Heart right ventricle (tissue), 16 donors: Measurements from ENCODE around the gene MAGEA9B. TPM values are rescaled to one million over a fixed set of nuclear protein-coding genes. Genes with fewer than 3 reads are reported as not detected.
A peak's percentile ranks its signal among the peaks of the same experiment; 100 is the strongest.
"Not testable (repeated sequence)": the region's sequence is repeated elsewhere in the genome, so short reads cannot be mapped to it uniquely, and the experiment has no call there.

ENCODE experiments used
- ATAC-seq, 8 donors: fragments of 200-7000 bp; cut with Tn5 transposase; one replicate each; pipeline ENCODE4 v1.9.1; 2020; ENCODE audit warnings: mild to moderate bottlenecking in 8 of 8, moderate library complexity in 8 of 8, moderate number of reproducible peaks in 1 of 8
- DNase-seq, 2 donors: peaks; one replicate each; pipeline ENCODE4 v3.0.0-alpha.2; 2020
- H3K27ac ChIP-seq, 10 donors: fragments of 200-600 bp; sonication (generic) in 2 of 10; one replicate each; pipeline versions ENCODE4 v1.5.0 to v1.8.0; 2020 to 2022; ENCODE audit warnings: mild to moderate bottlenecking in 3 of 10
- H3K27me3 ChIP-seq, 7 donors: fragments of 200-600 bp; one replicate each; pipeline ENCODE4 v1.8.0; 2021 to 2022; ENCODE audit warnings: mild to moderate bottlenecking in 2 of 7
- H3K36me3 ChIP-seq, 9 donors: fragments of 200-600 bp; sonication (generic) in 1 of 9; one replicate each; pipeline versions ENCODE4 v1.5.0 to v1.8.0; 2020 to 2022; ENCODE audit warnings: mild to moderate bottlenecking in 2 of 9
- H3K4me1 ChIP-seq, 9 donors: fragments of 200-600 bp; sonication (generic) in 1 of 9; one replicate each; pipeline versions ENCODE4 v1.5.0 to v1.8.0; 2020 to 2022; ENCODE audit warnings: mild to moderate bottlenecking in 4 of 9
- H3K4me3 ChIP-seq, 10 donors: fragments of 200-600 bp; sonication (generic) in 2 of 10; one replicate each; pipeline versions ENCODE4 v1.5.0 to v1.8.0; 2020 to 2022; ENCODE audit warnings: mild to moderate bottlenecking in 7 of 10, moderate library complexity in 2 of 10
- H3K9me3 ChIP-seq, 11 donors: fragments of 200-600 bp in 10 of 11; sonication (generic) in 2 of 11; one replicate each; pipeline versions ENCODE4 v1.5.0 to v1.8.0; 2013 to 2022; ENCODE audit warnings: mild to moderate bottlenecking in 2 of 11, control low read depth in 1 of 11, moderate library complexity in 1 of 11
- WGBS, 2 donors: extraction: QIAGEN DNeasy Blood & Tissue Kit; methylation state at CpG; one replicate each; pipeline ENCODE4 v1.1.7; 2013; ENCODE audit warnings: inconsistent platforms in 1 of 2; 5-methylcytosine and 5-hydroxymethylcytosine counted together
- intact Hi-C, 10 donors: fragments of 100-400 bp; cut with DNase I; formaldehyde crosslinking; loops; one replicate each; pipeline versions ENCODE4 v1.11.1 to v1.14.2; 2022
- long read RNA-seq, 3 donors: library from polyadenylated mRNA; unstranded; transcript quantifications; one replicate each; pipeline ENCODE4 v2.0.0, GENCODE V29; 2020 to 2021
- polyA plus RNA-seq, 2 donors: library from polyadenylated mRNA; stranded (reverse); fragments of 200-250 nt; gene quantifications; one replicate each; pipeline ENCODE4 v1.2.3, GENCODE V29; 2013
- total RNA-seq, 10 donors: library from RNA; stranded (reverse); fragmentation: NEBNext Ultra II Directional in 3 of 10; extraction: Animal tissue kit (Norgen Biotek cat#: 25700) in 3 of 10; gene quantifications; one replicate each; pipeline versions ENCODE4 v1.2.1 to v1.2.4, GENCODE V29; 2021 to 2023
- TF ChIP-seq, protein P1 (sequence below), 9 donors: fragments of 200-600 bp; sonication (generic) in 2 of 9; IDR thresholded peaks; one replicate each; pipeline versions ENCODE4 v1.5.0 to v1.8.0; 2021 to 2022; ENCODE audit warnings: antibody characterized with exemption in 9 of 9, mild to moderate bottlenecking in 5 of 9, moderate library complexity in 1 of 9
- donor health status: Arrhythmogenic right ventricular cardiomyopathy.
- donor health status: ischemic (EF 13 %, LVEDD 7.1; RV severe dilation, severe dysfunction).
- donor health status: healthy with polysubstance abuse.
- donor health status: DM: no; HTN: yes; CAD: no.
- donor health status: DM: no; HTN: no; CAD: no.
- donor health status: ischemic (EF 25% LVEDD 6.9; RV normal size, moderate dysfunction).
- donor health status: ischemic (EF 25% LVEDD 5.7; RV mildly dilated, moderate dysfunction).
- donor health status: healthy.
- donor health status: DM: yes; HTN: yes; CAD: no.
- donor health status: Ischemic cardiomyopathy.
- donor health status: ischemic (EF 35%, LVEDD 5.7; RV mildly dilated, moderate dysfunction).
- donor health status: nonischemic (EF 11% LVEDD 7.7; RV severe dilation, severe dysfunction).
- donor health status: DM: yes; HTN: yes; CAD: no.
- donor health status: PGD.
- donor health status: ischemic (EF 29% LVEDD 5.4; RV normal size, mild dysfunction).
- donor health status: nonischemic (EF 23%, LVEDD 6.1; RV moderate dilation, normal function).

MAGEA9B gene, protein sequence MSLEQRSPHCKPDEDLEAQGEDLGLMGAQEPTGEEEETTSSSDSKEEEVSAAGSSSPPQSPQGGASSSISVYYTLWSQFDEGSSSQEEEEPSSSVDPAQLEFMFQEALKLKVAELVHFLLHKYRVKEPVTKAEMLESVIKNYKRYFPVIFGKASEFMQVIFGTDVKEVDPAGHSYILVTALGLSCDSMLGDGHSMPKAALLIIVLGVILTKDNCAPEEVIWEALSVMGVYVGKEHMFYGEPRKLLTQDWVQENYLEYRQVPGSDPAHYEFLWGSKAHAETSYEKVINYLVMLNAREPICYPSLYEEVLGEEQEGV
- total RNA-seq (not detected), polyA plus RNA-seq (not detected)
- long read RNA-seq, donor 1: 0 reads
- long read RNA-seq, donor 2: 0 reads
- long read RNA-seq, donor 3: 0 reads

DNA sequence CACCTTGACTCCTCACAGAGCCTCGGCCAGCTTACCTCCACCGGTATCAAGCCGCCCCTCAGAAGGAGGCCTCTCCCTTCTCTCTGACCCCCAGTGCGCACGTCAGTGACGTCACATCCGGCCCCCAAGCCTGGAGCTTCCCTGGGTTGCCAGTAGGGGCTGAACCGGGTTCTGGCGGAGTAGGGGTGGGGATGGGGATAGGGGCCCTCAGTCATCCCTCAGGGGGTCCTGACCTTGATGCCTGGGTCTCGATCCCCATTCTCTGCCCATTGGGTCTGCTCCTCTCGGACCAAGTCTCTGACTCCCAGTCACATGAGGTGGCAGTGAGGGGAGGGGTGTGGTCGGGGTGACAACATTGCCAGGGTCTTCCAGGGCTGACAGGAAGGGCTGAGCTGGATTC is at the start of gene MAGEA9B:
Gene MAGEA9B, minus strand, starts transcription at position 101 of the 400 bp plus-strand sequence. CDS start 4,280 bp downstream, outside the sequence.
- H3K4me1 ChIP-seq, H3K4me3 ChIP-seq, H3K36me3 ChIP-seq, intact Hi-C loops, H3K27ac ChIP-seq, H3K27me3 ChIP-seq, ATAC-seq, H3K9me3 ChIP-seq, DNase-seq: not testable (repeated sequence)
- WGBS, 2 donors: no CpG with 5 or more reads among the region's 12 CpGs

DNA sequence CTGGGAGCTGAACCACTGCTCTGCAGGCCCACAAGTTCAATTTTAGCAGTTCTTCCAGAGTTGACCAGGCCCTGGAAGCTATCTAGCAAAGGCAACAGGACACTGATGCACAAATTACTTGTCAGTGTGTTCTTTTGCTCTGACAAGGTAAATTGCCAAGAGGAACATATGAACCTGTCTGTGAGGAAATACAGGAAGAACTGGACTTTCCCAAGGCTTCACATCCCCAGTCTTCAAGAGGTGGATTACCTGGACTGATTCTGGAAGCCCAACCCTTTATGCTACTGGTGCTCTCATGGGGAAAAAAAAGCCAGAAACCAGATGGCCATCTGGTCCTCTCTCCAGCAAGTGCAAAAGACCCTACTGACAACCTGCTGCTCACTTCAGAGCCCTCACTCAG is 46.3 kb upstream of the MAGEA9B start:
- DNase-seq: no peak
- TF ChIP-seq, protein P1, sequence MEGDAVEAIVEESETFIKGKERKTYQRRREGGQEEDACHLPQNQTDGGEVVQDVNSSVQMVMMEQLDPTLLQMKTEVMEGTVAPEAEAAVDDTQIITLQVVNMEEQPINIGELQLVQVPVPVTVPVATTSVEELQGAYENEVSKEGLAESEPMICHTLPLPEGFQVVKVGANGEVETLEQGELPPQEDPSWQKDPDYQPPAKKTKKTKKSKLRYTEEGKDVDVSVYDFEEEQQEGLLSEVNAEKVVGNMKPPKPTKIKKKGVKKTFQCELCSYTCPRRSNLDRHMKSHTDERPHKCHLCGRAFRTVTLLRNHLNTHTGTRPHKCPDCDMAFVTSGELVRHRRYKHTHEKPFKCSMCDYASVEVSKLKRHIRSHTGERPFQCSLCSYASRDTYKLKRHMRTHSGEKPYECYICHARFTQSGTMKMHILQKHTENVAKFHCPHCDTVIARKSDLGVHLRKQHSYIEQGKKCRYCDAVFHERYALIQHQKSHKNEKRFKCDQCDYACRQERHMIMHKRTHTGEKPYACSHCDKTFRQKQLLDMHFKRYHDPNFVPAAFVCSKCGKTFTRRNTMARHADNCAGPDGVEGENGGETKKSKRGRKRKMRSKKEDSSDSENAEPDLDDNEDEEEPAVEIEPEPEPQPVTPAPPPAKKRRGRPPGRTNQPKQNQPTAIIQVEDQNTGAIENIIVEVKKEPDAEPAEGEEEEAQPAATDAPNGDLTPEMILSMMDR (IDR thresholded peaks at IDR 0.05): no peak
- no peak overlapping the region for H3K4me3 ChIP-seq
- no peak for ATAC-seq
- intact Hi-C loops: loop anchor here in 1 of 10 donors (10.0 kb wide), 1 partner anchor 69 kb away; no protein-coding TSS in a partner anchor
- peaks cover 0 to 23% (median 0%) of the 10 kb centered on the region in 7 donors for H3K27me3 ChIP-seq
- H3K27ac ChIP-seq: no peak overlapping the region
- H3K9me3 ChIP-seq: no peaks in the 10 kb centered on the region
- H3K4me1 ChIP-seq: peaks cover 0 to 25% (median 12%) of the 10 kb centered on the region in 9 donors
- no peaks in the 10 kb centered on the region for H3K36me3 ChIP-seq

DNA sequence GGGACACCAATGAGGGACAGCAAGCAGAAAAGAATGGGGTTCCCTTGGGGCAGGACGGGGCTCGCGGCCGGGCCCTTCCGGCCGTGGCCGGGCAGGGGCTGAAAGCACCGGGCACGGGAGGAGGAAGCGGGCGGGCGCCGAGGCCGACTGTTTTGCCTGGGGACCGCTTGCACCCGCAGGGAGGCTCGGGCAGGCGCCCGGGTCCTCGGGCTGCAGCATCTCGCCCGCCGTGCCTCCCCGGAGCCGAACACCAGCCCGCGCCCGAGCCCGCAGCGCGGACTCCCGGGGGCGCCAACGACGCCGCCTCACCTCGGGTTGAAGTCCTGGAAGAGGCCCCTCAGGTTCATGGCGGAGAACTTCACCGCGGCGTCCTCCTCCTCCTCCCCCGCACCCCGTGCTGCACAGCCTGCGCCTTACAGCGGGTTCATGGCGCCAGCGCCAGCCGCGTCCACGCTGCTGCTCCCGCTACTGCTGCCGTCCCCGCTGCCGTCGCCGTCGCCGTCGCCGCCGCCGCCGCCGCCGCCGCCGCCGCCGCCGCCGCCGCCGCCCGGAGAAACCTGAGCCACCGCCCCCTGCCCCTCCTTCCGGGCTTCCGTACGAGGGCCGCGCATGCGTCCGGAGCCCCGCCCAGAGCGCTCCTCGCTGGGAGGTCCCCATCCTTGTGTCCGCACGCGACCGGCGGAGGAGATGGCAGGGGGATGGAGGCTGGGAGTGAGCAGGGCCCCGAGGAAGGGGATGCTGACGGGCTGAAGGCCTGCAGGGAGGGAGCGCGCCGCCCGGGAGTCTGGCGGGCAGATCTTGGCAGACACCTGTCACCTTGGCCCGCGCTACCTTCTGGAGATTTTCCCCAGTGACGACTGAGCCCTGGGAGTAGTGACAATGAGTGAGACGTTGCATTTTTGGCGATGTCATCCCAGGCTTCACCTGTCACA is 44.2 kb upstream of the MAGEA9B start, which contains the start of gene TMEM185A:
Gene TMEM185A, minus strand, starts transcription at position 559 of the 932 bp plus-strand sequence. Its CDS starts 212 bp downstream, at position 347.
- H3K4me3 ChIP-seq: peak within 1 kb of the TSS; percentile 47 to 85 (median 75)
- H3K27ac ChIP-seq: peak within 1 kb of the TSS; percentile 61 to 87 (median 80)
- H3K9me3 ChIP-seq: no peaks in the 10 kb centered on the region
- WGBS, 2 donors: 0 to 1% methylated on average over 26 to 92 of the region's 102 CpGs
- peak; percentile 67 to 91 (median 84) for ATAC-seq
- peaks cover 0 to 23% (median 0%) of the 10 kb centered on the region in 7 donors for H3K27me3 ChIP-seq
- intact Hi-C loops: loop anchor here in 1 of 10 donors (10.0 kb wide), 1 partner anchor 67 kb away; no protein-coding TSS in a partner anchor
- peak; percentile 70 to 79 for DNase-seq
- TF ChIP-seq, protein P1 (IDR thresholded peaks at IDR 0.05): no peak
- H3K36me3 ChIP-seq: no peaks in the 10 kb centered on the region
- peaks cover 0 to 40% (median 14%) of the 10 kb centered on the region in 9 donors for H3K4me1 ChIP-seq

DNA sequence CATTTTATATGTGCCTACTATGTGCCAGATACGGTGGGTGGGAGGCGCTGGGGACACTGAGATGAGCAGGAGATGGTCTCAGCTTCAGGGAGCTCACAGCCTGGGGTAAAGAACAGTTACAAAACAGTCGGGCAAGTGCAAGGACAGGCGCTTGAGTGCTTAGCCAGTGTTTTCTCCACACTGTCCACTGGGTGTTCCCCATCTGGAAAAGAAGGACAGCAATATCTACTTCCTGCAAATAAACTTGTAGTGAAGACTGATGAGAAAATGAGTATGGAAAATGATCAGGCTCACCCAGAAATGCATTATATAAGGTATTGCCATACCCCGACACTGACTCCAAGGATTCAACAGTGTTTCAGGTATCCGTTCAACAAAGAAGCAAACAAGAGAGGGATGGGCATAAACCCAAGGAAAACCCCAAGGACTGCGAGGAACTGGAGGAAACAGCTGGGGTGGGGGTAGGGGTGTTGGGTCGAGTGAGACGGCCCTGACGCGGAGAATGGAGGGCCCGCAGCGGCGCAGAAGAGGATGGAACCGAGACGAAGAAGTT is 43.5 kb upstream of the MAGEA9B start:
- Histone ChIP-seq H3K36me3 (no peaks in the 10 kb centered on the region), H3K27me3 (peaks cover 0 to 23% (median 0%) of the 10 kb centered on the region in 7 donors), H3K4me1 (peaks cover 0 to 46% (median 14%) of the 10 kb centered on the region in 9 donors), H3K27ac (peak overlapping the region; percentile 61 to 87 (median 80)), H3K4me3 (peak overlapping the region; percentile 47 to 85 (median 75)), H3K9me3 (no peaks in the 10 kb centered on the region)
- DNase-seq: peak in 1 of 2 donors; percentile 11
- TF ChIP-seq, protein P1 (IDR thresholded peaks at IDR 0.05): peak in 3 of 9 donors; percentile 13 to 29 (median 15)
- WGBS, 2 donors: 2 to 3% methylated on average over 15 to 16 of the region's 16 CpGs
- peak; percentile 67 to 91 (median 86) for ATAC-seq
- intact Hi-C loops: loop anchor here in 1 of 10 donors (10.0 kb wide), 1 partner anchor 66 kb away; no protein-coding TSS in a partner anchor
